ENCODE measurements around the gene TLE3.

Gene TLE3

DNA sequence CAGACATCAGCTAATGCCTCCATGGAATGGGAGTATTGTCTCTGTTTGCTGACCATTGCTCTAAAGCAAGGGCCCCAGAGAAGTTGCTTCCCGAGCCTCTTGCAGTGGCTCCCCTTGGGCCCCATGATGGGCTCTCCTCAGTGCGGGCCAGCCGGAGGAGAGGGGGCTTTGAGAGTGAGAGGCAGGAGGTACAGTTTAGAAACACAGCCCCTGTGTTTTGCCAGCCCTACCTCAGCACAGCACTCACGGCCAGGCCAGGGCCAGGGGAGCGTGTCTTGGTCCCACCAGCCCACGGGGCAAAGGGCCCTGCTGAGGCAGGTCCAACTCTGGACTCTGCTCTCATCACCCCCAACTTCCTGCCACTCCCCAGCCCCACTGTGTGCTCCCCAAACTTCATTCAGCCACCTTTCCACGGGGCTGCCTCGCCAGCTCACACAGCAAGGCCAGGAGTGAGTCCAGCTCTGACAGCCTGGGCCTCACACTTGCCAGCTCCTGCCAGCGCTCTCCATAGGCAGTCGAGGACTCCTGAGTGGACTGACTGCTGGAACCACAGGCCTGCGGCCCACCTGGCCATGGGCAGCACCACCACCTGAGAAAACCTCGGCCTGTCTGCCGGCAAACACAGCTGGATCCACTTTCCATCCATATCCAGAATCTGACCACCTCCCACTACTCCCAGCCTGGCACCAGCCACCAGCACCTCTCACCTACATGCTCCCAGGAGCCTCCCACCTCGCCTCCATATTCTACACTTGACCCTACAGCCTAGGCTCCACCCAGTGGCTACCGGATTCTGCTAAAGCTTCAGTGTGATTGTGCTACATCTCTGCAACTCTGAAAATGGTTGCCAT is 99.0 kb downstream of the TLE3 start:
- DNase-seq: no peak

DNA sequence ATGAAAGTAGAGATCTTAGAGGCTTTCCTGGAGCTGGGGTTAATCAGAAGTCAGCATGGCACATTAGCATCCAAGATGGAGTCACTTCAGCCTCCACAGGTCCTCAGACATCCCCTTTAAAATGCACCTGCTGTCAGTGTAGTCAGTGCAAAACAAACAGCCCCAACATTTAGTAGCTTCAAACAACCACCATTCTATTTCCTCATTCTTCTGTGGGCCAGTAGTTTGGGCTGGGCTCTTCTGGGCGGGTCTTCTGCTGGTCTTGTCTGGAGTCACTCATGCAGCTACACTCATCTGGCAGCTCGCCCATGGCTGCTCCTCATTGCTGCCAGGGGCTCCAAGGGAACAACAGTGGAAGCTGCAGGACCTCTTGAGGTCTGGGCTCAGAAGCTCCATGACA is 99.9 kb downstream of the TLE3 start:
- no peak for DNase-seq
